Esophagus squamous epithelium (tissue), 5 donors: Measurements from ENCODE around the gene MNX1. TPM values are rescaled to one million over a fixed set of nuclear protein-coding genes. Genes with fewer than 3 reads are reported as not detected.

Source experiments
- DNase-seq: peaks from one replicate; lab custom pipeline; 2025; lab: John Stamatoyannopoulos, UW
- H3K27ac ChIP-seq, 4 donors: fragments of 200-600 bp; sonication (generic); one replicate each; pipeline ENCODE4 v1.5.1; 2016 to 2019; ENCODE audit warnings: mild to moderate bottlenecking in 1 of 4
- H3K27me3 ChIP-seq, 4 donors: fragments of 200-600 bp; sonication (generic); 1 replicate in 3 of 4; 2 replicates in 1 of 4; pipeline versions ENCODE4 v1.5.1 to v1.6.0; 2017 to 2021; ENCODE audit warnings: antibody characterized with exemption in 1 of 4
- H3K36me3 ChIP-seq, 3 donors: fragments of 200-600 bp; sonication (generic); one replicate each; pipeline ENCODE4 v1.5.1; 2016 to 2019
- H3K4me1 ChIP-seq, 3 donors: fragments of 200-600 bp; sonication (generic); one replicate each; pipeline ENCODE4 v1.5.1; 2017 to 2019
- H3K4me3 ChIP-seq, 4 donors: fragments of 200-600 bp; sonication (generic); 1 replicate in 3 of 4; 2 replicates in 1 of 4; pipeline ENCODE4 v1.5.1; 2016 to 2019; ENCODE audit warnings: mild to moderate bottlenecking in 2 of 4, moderate library complexity in 1 of 4
- H3K9me3 ChIP-seq, 3 donors: fragments of 200-600 bp; sonication (generic); one replicate each; pipeline ENCODE4 v1.5.1; 2016 to 2019
- CTCF ChIP-seq, 6 experiments: fragments of 450-650 bp in 4 of 6; fragments of 200-600 bp in 2 of 6; sonication (generic) in 2 of 6; IDR thresholded peaks; one replicate each; pipeline ENCODE4 v1.5.1; 2016 to 2019; ENCODE audit warnings: antibody characterized with exemption in 6 of 6, mild to moderate bottlenecking in 4 of 6, moderate library complexity in 4 of 6
- POLR2A ChIP-seq, 4 donors: fragments of 450-650 bp; IDR thresholded peaks; one replicate each; pipeline ENCODE4 v1.6.1; 2017; ENCODE audit warnings: antibody characterized with exemption in 4 of 4, mild to moderate bottlenecking in 4 of 4, moderate library complexity in 3 of 4
- WGBS, 2 donors: methylation state at CpG; one replicate each; pipeline ENCODE4 v1.1.5; 2018; 5-methylcytosine and 5-hydroxymethylcytosine counted together
- intact Hi-C: fragments of 100-400 bp; cut with DNase I; formaldehyde crosslinking; loops from one replicate; pipeline ENCODE4 v1.15.0; 2022
- total RNA-seq, 4 donors: library from RNA; depleted of rRNA; stranded (reverse); fragments of >200 nt; gene quantifications; one replicate each; pipeline ENCODE4 v1.1.0, GENCODE V29; 2016
- donor health status: DM: yes; HTN: yes; CAD: no.

MNX1 gene
- total RNA-seq, 4 donors from 2014 or later = 0.47 to 1.1 TPM; not detected in 2

- DNase-seq = no peak
- H3K27ac ChIP-seq = no peak overlapping the region
- no peaks in the 10 kb centered on the region for H3K4me1 ChIP-seq
- WGBS, 2 donors = 49% methylated on average over 12 to 13 of the region's 13 CpGs
- no peaks in the 10 kb centered on the region for H3K9me3 ChIP-seq
- H3K4me3 ChIP-seq = no peak overlapping the region
- TF ChIP-seq POLR2A (IDR thresholded peaks at IDR 0.05) = no peak
- TF ChIP-seq CTCF (IDR thresholded peaks at IDR 0.05) = no peak
- H3K27me3 ChIP-seq = peaks cover 0 to 60% (median 0%) of the 10 kb centered on the region in 4 donors
- intact Hi-C loops = no loop called here
- no peaks in the 10 kb centered on the region for H3K36me3 ChIP-seq
Measured at GRCh38 chr7:157041004-157041403, 30.5 kb upstream of the MNX1 start.

- Histone ChIP-seq H3K27ac (no peak overlapping the region), H3K9me3 (no peaks in the 10 kb centered on the region), H3K27me3 (peaks cover 0 to 73% (median 0%) of the 10 kb centered on the region in 4 donors), H3K4me3 (no peak overlapping the region), H3K36me3 (no peaks in the 10 kb centered on the region), H3K4me1 (no peaks in the 10 kb centered on the region)
- intact Hi-C loops = no loop called here
- no peak for TF ChIP-seq POLR2A (IDR thresholded peaks at IDR 0.05)
- TF ChIP-seq CTCF (IDR thresholded peaks at IDR 0.05) = no peak
- 59 to 80% methylated on average over 5 to 8 of the region's 9 CpGs for WGBS, 2 donors
- no peak for DNase-seq
Measured at GRCh38 chr7:157037635-157038034, 27.2 kb upstream of the MNX1 start.

DNA sequence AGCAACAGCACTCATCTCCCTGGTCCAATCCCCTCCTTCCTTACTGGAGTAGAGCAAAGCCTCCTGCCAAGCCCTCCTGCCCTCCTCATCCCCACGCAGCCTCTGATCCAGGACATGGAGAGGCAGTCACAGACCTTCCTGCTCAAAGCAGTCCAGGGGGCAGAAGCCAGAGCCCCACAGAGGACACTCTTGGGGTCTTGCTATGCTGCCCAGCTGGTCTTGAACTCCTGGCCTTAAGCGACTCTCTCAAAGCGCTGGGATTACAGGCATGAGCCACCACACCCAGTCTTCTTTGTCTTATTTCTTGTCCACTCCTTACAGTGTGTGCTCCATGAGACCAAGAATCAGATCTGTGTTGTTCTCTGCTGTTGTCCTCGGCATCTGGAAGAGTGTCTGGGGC is 26.6 kb upstream of the MNX1 start:
- no peak overlapping the region for H3K27ac ChIP-seq
- H3K27me3 ChIP-seq = peaks cover 0 to 73% (median 0%) of the 10 kb centered on the region in 4 donors
- no peak overlapping the region for H3K4me3 ChIP-seq
- no peaks in the 10 kb centered on the region for H3K36me3 ChIP-seq
- no peak for DNase-seq
- 66 to 98% methylated on average over 3 to 4 of the region's 4 CpGs for WGBS, 2 donors
- no peaks in the 10 kb centered on the region for H3K9me3 ChIP-seq
- H3K4me1 ChIP-seq = no peaks in the 10 kb centered on the region
- intact Hi-C loops = no loop called here
- TF ChIP-seq CTCF (IDR thresholded peaks at IDR 0.05) = no peak
- TF ChIP-seq POLR2A (IDR thresholded peaks at IDR 0.05) = no peak

GRCh38 chr7:157035979-157036378 is 25.5 kb upstream of the MNX1 start:
- H3K27me3 ChIP-seq = peaks cover 0 to 76% (median 0%) of the 10 kb centered on the region in 4 donors
- H3K27ac ChIP-seq = no peak overlapping the region
- no peaks in the 10 kb centered on the region for H3K4me1 ChIP-seq
- no peak overlapping the region for H3K4me3 ChIP-seq
- intact Hi-C loops = no loop called here
- no peaks in the 10 kb centered on the region for H3K9me3 ChIP-seq
- H3K36me3 ChIP-seq = no peaks in the 10 kb centered on the region
- DNase-seq = no peak
- TF ChIP-seq CTCF (IDR thresholded peaks at IDR 0.05) (no peak), POLR2A (IDR thresholded peaks at IDR 0.05) (no peak)
- 5 to 52% methylated on average over 1 of the region's 1 CpG for WGBS, 2 donors

DNA sequence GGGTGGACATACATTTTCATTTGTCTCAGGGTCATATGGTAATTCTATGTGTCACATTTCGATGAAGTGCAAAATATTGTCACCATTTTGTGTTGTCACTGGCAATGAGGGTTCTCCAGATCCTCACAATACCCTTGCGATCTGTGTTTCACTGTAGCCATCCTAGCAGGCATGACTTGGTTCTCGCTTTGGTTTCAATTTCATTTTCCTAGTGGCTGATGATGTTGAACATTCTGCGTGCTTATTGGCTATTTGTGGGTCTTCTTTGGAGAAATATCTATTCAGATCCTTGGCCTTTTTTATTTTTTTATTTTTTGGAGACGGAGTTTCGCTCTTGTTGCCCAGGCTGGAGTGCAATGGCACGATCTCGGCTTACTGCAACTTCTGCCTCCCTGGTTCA is 24.8 kb upstream of the MNX1 start:
- H3K9me3 ChIP-seq = no peaks in the 10 kb centered on the region
- TF ChIP-seq POLR2A (IDR thresholded peaks at IDR 0.05) = no peak
- TF ChIP-seq CTCF (IDR thresholded peaks at IDR 0.05) = no peak
- H3K36me3 ChIP-seq = no peaks in the 10 kb centered on the region
- no peak for DNase-seq
- no peak overlapping the region for H3K27ac ChIP-seq
- H3K27me3 ChIP-seq = peaks cover 0 to 76% (median 0%) of the 10 kb centered on the region in 4 donors
- intact Hi-C loops = no loop called here
- H3K4me3 ChIP-seq = no peak overlapping the region
- 86 to 94% methylated on average over 8 of the region's 8 CpGs for WGBS, 2 donors
- no peaks in the 10 kb centered on the region for H3K4me1 ChIP-seq
